MM.1S (cell line): ENCODE data around the gene STXBP6.

Experiments
- DNase-seq: peaks from one replicate; pipeline ENCODE4 v3.0.0-alpha.2; 2015
- H2AFZ ChIP-seq: fragments of 300-600 bp; sonication (generic); 2 replicates; pipeline ENCODE4 v1.6.0; 2016; ENCODE audit warnings: antibody characterized with exemption, low read length
- H3F3A ChIP-seq: fragments of 300-600 bp; sonication (generic); 2 replicates; pipeline ENCODE4 v1.6.1; 2016; ENCODE audit warnings: mild to moderate bottlenecking, antibody characterized with exemption, low read length, moderate library complexity, mixed read lengths; ENCODE audit not compliant: insufficient read depth
- H3K27ac ChIP-seq: fragments of 300-600 bp; sonication (generic); 2 replicates; pipeline ENCODE4 v1.5.1; 2016; ENCODE audit warnings: mild to moderate bottlenecking, low read length
- H3K27me3 ChIP-seq: fragments of 300-600 bp; sonication (generic); replicated peaks from 2 replicates; pipeline ENCODE4 v1.6.0; 2016; ENCODE audit warnings: low read length; ENCODE audit not compliant: insufficient read depth
- H3K36me3 ChIP-seq: fragments of 300-600 bp; sonication (generic); replicated peaks from 2 replicates; pipeline ENCODE4 v1.6.1; 2016; ENCODE audit warnings: mild to moderate bottlenecking, low read length, mixed read lengths; ENCODE audit not compliant: insufficient read depth
- H3K4me1 ChIP-seq: fragments of 300-600 bp; sonication (generic); 2 replicates; pipeline ENCODE4 v1.6.1; 2016; ENCODE audit warnings: low read length, mixed read lengths
- H3K4me2 ChIP-seq: fragments of 300-600 bp; sonication (generic); 2 replicates; pipeline ENCODE4 v1.6.0; 2016; ENCODE audit warnings: low read depth, low read length
- H3K4me3 ChIP-seq: fragments of 300-600 bp; sonication (generic); 2 replicates; pipeline ENCODE4 v1.5.1; 2016; ENCODE audit warnings: low read length, mixed read lengths
- H3K79me2 ChIP-seq: fragments of 300-600 bp; sonication (generic); 2 replicates; pipeline ENCODE4 v1.6.1; 2016; ENCODE audit warnings: mixed run types, low read length, mixed read lengths
- H3K9ac ChIP-seq: fragments of 300-600 bp; sonication (generic); 2 replicates; pipeline ENCODE4 v1.6.1; 2016; ENCODE audit warnings: low read length, mixed read lengths
- H3K9me2 ChIP-seq: fragments of 300-600 bp; sonication (generic); replicated peaks from 2 replicates; pipeline ENCODE4 v1.6.1; 2016; ENCODE audit warnings: mild to moderate bottlenecking, low read length, mixed read lengths; ENCODE audit not compliant: insufficient read depth
- H3K9me3 ChIP-seq: fragments of 300-600 bp; sonication (generic); replicated peaks from 2 replicates; pipeline ENCODE4 v1.6.1; 2016; ENCODE audit warnings: mild to moderate bottlenecking, low read length, mixed read lengths; ENCODE audit not compliant: insufficient read depth
- H4K20me1 ChIP-seq: fragments of 300-600 bp; sonication (generic); 2 replicates; pipeline ENCODE4 v1.6.1; 2016; ENCODE audit warnings: mild to moderate bottlenecking, low read length, moderate library complexity, mixed read lengths; ENCODE audit not compliant: insufficient read depth
- EZH2 ChIP-seq: fragments of 300-600 bp; sonication (generic); optimal IDR thresholded peaks from 2 replicates; pipeline ENCODE3; 2017; ENCODE audit warnings: low read depth, mild to moderate bottlenecking, antibody characterized with exemption, low read length, mixed read lengths
- EZH2phosphoT487 ChIP-seq: fragments of 300-600 bp; sonication (generic); IDR thresholded peaks from 2 replicates; pipeline ENCODE4 v1.6.1; 2018; ENCODE audit warnings: antibody characterized with exemption, low read length
- TF ChIP-seq, protein P1 (sequence below): fragments of 300-600 bp; sonication (generic); IDR thresholded peaks from 2 replicates; pipeline ENCODE4 v1.5.1; 2016; ENCODE audit warnings: antibody characterized with exemption, low read length, mixed read lengths

STXBP6 gene

DNA sequence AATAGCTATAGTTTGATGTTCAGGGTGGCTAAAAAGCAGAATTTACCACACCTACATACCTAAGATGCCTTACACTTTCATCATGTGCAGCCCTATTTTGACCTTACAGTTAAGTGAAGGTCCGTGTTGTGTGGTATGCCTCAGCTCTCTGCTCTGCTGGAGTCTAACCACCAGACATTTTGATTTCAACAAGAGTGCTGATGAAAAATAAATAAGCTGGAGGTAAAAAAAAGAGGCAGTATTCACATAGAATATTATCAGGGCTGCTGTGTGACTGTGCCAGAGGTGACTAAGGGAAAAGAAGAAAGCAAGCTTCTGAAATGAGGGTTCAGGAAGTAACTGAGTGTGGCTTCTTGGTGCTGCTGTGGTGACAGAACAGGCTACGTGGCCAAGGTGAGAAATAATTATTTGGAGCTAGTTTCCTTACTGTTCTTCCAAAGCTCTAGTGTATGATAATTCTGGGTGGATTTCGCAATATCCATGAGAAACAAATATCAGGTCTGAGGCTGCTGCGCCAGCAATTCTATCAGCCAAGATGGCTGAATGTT lies 188.8 kb downstream of the STXBP6 start:
- Histone ChIP-seq H3F3A (no peaks in the 10 kb centered on the region), H3K9ac (no peak overlapping the region), H2AFZ (no peak overlapping the region), H3K27me3 (no peaks in the 10 kb centered on the region), H3K27ac (no peak overlapping the region), H3K9me2 (no peaks in the 10 kb centered on the region), H3K4me1 (no peaks in the 10 kb centered on the region), H3K79me2 (no peaks in the 10 kb centered on the region), H3K36me3 (no peaks in the 10 kb centered on the region), H3K4me3 (no peak overlapping the region), H3K4me2 (no peak overlapping the region), H3K9me3 (no peaks in the 10 kb centered on the region), H4K20me1 (no peaks in the 10 kb centered on the region)
- no peak for DNase-seq
- TF ChIP-seq EZH2, result no peak
- TF ChIP-seq EZH2phosphoT487, result no peak
- TF ChIP-seq, protein P1, sequence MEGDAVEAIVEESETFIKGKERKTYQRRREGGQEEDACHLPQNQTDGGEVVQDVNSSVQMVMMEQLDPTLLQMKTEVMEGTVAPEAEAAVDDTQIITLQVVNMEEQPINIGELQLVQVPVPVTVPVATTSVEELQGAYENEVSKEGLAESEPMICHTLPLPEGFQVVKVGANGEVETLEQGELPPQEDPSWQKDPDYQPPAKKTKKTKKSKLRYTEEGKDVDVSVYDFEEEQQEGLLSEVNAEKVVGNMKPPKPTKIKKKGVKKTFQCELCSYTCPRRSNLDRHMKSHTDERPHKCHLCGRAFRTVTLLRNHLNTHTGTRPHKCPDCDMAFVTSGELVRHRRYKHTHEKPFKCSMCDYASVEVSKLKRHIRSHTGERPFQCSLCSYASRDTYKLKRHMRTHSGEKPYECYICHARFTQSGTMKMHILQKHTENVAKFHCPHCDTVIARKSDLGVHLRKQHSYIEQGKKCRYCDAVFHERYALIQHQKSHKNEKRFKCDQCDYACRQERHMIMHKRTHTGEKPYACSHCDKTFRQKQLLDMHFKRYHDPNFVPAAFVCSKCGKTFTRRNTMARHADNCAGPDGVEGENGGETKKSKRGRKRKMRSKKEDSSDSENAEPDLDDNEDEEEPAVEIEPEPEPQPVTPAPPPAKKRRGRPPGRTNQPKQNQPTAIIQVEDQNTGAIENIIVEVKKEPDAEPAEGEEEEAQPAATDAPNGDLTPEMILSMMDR, result no peak

DNA sequence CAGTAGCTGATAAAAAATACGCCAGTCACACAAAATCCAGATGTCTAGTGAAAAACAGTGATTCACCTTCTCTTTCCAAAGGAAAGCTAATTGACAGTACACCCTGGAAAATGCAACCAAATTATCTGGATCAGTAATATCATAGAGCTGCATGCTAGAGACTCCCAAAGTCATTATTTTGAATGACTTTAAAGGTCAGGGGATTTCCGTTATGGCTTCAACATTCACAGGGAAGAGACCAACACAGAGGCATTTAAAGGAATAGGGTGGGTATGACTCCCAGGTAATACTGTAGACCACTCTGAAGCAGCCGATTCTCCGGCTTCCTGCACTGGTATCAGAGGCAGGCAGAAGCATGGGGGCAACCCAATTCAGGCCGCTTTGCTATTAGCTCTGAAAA lies 190.4 kb downstream of the STXBP6 start:
- Histone ChIP-seq H3K4me1 (no peaks in the 10 kb centered on the region), H3K9me3 (no peaks in the 10 kb centered on the region), H3K27ac (no peak overlapping the region), H2AFZ (no peak overlapping the region), H3K36me3 (no peaks in the 10 kb centered on the region), H3K4me3 (no peak overlapping the region), H3K9ac (no peak overlapping the region), H3K27me3 (no peaks in the 10 kb centered on the region), H3K9me2 (no peaks in the 10 kb centered on the region), H3K4me2 (no peak overlapping the region), H4K20me1 (no peaks in the 10 kb centered on the region), H3K79me2 (no peaks in the 10 kb centered on the region), H3F3A (no peaks in the 10 kb centered on the region)
- no peak for DNase-seq
- TF ChIP-seq EZH2phosphoT487 (no peak), EZH2 (no peak)
- TF ChIP-seq, protein P1, result no peak

DNA sequence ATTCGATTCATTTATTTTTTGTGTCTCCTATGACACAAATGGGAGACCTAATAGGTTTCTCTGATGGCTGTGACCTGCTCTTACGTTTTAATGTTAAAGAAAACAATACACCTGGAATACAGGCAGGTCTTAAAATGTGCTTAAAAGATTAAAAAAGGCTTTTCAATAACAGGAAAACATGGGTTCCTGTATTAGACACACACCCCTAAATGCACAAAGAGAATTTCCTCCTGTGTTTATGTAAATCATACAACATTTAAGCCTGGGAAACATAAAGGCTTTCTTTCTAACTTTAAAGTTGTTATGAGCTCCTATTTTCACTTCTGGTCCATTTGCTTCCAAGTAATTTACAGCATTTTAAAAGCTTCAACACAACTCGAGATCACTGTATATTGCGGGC lies 191.3 kb downstream of the STXBP6 start:
- no peak overlapping the region for H3K4me3 ChIP-seq
- H3K27me3 ChIP-seq, result no peaks in the 10 kb centered on the region
- H3K36me3 ChIP-seq, result no peaks in the 10 kb centered on the region
- H2AFZ ChIP-seq, result no peak overlapping the region
- H3K9me2 ChIP-seq, result no peaks in the 10 kb centered on the region
- no peaks in the 10 kb centered on the region for H3F3A ChIP-seq
- no peaks in the 10 kb centered on the region for H3K4me1 ChIP-seq
- TF ChIP-seq EZH2 (no peak), EZH2phosphoT487 (no peak)
- TF ChIP-seq, protein P1, result no peak
- H3K9ac ChIP-seq, result no peak overlapping the region
- no peak overlapping the region for H3K4me2 ChIP-seq
- no peaks in the 10 kb centered on the region for H4K20me1 ChIP-seq
- H3K27ac ChIP-seq, result no peak overlapping the region
- no peaks in the 10 kb centered on the region for H3K9me3 ChIP-seq
- no peak for DNase-seq
- H3K79me2 ChIP-seq, result no peaks in the 10 kb centered on the region
